Activated CD4-positive, alpha-beta T cell treated with anti-CD3 and anti-CD28 coated beads, Interleukin-2, Interleukin-4, amounts not matched to agents 100 ng/mL and 50 ng/mL, durations not matched to agents 16 hours and 8 hours (primary cell): ENCODE data around the gene BNC2.
"Not testable (repeated sequence)": the region's sequence is repeated elsewhere in the genome, so short reads cannot be mapped to it uniquely, and the experiment has no call there.

ENCODE experiments used
- DNase-seq: peaks from one replicate; pipeline ENCODE4 v3.0.0-alpha.2; 2020; ENCODE audit warnings: low spot score

Gene BNC2, protein sequence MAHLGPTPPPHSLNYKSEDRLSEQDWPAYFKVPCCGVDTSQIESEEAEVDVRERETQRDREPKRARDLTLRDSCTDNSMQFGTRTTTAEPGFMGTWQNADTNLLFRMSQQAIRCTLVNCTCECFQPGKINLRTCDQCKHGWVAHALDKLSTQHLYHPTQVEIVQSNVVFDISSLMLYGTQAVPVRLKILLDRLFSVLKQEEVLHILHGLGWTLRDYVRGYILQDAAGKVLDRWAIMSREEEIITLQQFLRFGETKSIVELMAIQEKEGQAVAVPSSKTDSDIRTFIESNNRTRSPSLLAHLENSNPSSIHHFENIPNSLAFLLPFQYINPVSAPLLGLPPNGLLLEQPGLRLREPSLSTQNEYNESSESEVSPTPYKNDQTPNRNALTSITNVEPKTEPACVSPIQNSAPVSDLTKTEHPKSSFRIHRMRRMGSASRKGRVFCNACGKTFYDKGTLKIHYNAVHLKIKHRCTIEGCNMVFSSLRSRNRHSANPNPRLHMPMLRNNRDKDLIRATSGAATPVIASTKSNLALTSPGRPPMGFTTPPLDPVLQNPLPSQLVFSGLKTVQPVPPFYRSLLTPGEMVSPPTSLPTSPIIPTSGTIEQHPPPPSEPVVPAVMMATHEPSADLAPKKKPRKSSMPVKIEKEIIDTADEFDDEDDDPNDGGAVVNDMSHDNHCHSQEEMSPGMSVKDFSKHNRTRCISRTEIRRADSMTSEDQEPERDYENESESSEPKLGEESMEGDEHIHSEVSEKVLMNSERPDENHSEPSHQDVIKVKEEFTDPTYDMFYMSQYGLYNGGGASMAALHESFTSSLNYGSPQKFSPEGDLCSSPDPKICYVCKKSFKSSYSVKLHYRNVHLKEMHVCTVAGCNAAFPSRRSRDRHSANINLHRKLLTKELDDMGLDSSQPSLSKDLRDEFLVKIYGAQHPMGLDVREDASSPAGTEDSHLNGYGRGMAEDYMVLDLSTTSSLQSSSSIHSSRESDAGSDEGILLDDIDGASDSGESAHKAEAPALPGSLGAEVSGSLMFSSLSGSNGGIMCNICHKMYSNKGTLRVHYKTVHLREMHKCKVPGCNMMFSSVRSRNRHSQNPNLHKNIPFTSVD

DNA sequence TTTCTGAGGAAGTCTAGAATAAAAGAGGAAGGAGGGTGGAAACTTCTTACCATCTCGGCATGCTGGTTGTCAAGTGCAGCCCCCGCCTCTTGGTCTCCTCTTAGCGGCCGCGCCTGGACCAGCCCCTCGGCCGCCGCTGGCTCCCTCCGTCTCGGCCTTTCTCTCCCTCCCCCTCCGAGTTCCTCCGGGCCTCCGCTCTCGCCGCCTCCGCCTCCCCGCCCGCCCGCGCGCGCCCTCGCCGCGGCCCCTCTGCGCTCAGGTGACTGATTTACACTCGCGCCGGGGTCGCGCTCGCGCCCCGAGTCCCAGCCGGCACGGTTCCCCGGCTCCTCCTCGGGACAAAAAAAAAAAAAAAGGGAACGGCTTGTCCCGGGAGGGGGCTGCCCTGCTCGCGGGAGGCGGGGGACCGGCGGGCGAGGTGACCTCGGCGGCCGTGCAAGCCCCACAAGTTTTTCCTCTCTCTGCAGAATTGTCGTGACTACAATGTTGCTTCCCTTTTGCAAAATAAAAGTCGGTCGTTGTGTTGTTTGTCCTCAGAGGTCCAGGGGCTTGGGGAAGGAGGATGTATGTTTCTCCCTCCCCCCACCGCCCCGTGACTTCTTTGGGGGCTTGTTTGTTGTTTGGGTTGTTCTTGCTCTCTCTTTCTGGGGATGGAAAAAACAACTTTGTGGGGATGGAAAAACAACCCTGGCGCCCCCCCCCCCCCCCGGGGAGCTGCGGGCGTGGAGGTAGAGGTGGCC is at the start of gene BNC2:
Gene BNC2, minus strand, starts transcription at position 75 of the 740 bp plus-strand sequence. Its CDS starts 22 bp downstream, at position 53.
- no peak for DNase-seq

DNA sequence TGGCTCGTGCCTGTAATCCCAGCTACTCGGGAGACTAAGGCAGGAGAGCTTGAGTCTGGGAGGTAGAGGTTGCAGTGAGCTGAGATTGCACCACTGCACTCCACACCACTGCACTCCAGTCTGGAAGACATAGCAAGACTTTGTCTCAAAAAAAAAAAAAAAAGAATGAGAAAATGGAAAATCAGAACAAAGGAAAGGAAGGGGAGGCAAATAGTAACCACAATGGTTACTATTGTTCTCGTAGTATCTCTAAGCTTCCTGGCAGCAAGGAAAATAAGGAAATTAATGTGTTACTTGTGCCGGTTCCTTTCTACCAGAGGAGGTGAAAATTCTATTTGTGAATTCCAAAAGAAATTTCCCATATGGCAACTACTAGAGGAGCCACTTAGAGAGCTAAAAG is 48.5 kb upstream of the BNC2 start:
- DNase-seq, result no peak

DNA sequence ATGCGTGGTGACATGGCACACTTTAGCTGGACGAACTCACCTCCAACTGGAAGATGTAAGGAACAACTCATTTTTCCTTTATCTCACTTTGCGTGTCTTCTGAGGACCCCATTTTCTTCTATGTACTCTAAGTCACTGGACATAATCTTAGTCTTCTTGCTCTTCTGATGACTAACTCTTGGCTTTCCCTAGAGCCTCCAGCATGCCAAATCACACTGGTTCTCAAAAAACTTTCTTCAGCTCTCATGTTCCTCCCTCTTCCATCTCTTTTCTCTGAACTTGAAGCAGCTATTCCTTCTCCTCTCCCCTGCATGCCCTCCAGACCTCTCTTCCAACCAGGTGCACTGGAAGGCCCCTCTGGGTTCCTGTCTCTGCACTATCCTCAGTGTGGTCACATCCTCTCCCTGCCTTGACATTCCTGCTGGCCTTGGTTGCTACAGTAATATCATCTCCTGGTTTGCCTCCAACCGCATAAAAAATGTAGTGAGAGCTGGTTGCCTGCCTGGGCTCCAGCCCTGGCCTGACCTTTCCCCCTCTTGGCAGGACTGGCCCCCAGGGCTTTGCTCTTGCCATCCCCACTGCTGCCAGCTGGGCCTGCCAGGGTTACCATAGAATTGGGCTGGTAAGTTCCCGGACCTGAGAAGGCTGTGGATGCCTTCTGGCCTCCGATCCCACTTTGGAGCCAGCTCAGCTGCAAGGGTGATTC is 44.8 kb upstream of the BNC2 start:
- DNase-seq, result no peak

DNA sequence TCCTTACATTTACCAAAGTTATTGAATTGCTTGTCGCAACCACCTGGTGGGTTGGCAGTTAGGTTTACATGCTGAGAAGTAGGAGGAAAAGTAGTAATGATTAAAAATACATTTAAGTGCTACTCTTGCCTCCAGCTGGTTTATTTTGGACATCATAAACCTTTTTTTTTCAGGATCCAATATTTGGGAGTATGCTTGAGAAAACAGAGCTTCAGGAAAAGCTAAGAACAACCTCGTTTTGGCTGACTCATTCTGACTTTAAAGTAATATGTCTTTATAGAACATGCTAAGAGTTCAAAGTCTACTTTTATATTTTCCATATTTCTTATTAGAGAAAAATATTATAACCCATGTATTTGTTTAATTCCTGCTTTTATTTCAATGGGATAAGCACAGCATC is 41.7 kb upstream of the BNC2 start:
- DNase-seq, result no peak

DNA sequence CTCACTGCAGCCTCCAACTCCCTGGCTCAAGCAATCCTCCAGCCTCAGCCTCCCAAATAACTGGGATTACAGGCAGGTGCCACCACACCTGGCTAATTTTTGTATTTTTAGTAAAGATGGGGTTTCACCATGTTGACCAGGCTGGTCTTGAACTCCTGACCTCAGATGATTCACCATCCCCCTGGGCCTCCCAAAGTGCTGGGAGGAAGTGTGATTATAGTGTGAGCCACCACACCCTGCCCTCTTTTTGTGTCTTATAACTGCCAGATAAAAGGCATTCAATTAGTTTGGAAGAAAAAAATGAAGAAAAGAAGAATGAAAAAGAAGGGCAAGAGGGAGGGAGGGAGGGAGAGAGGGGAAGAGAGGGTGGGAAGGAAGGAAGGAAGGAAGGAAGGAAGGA is 37.7 kb upstream of the BNC2 start:
- not testable (repeated sequence) for DNase-seq

DNA sequence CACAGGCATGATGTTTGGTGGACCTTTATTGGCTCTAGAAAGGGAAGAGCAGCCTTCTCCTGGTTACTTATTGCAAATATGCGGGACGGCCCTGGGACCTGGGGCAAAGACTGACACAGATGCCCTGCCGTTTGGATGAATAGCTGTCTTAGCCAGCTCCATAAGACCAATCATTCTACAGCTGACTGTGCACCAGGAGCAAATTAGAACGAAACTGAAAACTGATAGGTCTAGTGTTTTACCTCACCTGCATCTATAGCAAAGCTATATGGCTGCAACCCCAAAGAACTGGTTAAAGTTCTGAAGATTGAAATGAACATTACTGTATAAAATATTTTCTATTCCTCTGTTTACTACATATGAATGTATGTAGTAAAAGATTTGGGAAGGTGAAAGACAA is 34.2 kb upstream of the BNC2 start:
- no peak for DNase-seq

DNA sequence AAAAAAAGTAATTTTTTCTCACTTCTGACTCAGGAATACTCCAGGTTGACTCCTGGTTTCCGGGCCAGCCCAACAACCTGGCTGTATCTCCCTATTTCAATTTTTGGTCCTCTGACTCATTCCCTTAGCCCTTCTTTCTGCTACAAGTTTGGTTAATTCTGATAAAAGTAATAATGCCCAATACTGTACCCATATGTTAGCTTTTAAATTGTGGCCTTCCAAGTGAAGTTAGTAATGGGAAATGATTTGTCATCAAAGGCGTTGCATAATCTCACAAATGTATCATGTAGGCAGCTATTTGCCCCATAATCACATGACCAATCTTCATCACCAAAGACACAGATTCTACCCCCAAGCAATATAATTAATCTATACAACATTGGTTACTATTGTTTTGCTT is 31.1 kb upstream of the BNC2 start:
- DNase-seq, result no peak

DNA sequence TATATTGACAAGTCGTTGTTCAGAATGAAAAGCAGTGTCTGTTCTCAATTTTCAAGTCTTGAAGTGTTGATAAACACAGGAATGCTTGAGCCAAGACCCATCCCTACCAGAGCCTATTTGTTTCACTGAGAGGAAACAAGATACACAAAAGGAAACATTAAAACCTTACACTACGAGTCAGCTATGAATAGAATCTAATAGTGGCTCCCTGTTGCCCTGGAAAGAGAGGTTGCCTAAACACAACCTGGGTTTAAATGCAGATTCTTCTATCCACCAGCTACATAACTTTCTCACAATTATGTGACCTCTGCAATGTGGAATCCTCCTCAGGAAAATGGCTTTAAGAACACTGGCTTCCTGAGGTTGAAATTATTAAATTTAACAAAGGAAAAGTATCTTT is 29.1 kb upstream of the BNC2 start:
- no peak for DNase-seq

DNA sequence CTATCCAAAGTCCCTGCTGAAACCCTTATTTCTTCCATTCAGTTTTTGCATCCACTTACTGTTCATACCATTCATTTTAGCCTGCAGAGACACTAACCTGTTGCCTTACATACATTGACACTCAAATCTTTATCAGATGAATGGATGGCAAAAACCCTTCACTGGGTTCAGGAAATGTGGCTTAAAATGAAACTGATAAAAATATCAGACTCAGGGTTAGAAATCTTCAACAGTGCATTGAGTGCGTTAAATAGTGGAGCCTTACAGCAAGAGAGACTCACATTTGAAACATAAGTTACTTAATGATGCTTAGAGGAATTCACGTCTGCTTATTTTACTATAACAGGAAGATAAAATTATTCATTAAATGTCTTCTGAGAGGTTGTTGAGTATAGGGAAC is 28.0 kb upstream of the BNC2 start:
- no peak for DNase-seq

DNA sequence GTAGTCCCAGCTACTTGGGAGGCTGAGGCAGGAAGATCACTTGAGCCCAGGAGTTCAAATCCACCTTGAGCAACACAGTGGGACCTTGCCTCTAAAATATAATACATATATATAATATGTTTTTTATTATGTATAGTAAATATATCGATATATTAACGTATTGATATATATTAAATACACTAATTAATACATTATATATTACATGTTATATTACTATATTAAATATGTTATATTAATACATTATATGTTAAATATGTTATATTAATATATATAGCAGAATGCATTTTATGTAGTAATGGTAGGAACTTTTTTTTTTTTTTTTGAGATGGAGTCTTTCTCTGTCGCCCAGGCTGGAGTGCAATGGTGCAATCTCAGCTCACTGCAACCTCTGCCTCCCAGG is 18.1 kb upstream of the BNC2 start:
- DNase-seq, result no peak

DNA sequence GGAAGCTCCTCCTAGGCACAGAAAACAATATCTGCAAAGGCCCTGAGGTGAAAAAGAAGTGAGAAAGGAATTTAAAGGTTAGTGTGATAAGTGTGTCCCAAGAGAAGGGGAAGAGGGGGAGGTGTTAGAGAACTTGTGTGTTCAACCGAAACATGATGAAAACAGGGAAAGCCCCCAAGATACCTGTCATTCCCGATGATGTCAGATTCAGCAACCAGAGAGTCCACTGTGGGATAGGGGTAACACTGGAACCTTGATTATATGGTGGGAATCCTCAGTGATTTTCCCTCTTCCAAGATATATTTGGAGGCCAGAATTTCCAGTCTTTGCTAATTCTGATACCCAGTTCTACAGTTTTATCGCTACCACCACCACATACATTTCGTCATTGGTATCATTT is 15.5 kb upstream of the BNC2 start:
- no peak for DNase-seq

DNA sequence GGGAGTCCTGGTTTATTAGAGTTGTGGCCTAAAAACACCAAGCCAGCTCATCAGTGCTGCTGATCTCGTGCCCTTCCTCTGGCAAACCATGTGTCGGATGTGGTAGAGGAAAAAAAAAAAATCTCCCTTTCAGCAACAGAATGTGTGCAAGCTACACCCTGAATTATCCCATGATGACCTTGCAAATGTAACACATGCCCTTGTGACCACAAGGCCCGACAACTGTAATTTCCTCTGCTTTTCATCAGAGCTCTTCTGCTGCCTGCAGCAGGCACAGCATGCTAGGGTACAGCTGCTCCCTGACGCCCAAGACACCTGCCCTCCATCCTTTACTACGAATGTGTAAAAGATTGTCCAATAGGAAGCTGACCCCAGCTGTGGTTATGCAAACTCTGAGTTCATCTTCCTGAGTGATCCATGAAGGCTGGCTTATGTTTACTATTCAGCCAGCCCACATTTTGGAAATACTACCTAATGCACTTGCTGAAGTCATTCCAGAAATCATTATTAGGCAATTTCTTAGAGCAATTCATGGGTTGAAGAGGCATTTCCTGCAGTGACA is 14.6 kb upstream of the BNC2 start:
- no peak for DNase-seq

DNA sequence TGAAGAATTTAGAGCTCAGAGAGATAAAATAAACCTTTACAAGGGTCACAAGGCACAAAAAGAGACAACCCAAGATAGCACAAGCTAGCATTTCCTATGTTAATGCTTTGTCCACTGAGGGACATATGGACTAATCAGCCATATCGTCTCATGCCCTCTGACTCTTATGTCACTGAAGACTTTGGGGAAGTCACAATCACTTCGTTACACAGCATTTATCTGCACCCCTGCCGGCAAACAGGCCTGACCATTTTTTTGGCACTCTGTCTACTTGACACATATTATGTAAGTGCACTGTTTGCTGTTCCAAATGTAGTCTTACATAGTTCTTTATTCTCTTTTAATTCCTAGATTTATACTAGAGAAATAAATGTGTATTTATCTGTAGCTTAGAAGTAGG is 13.9 kb upstream of the BNC2 start:
- no peak for DNase-seq

DNA sequence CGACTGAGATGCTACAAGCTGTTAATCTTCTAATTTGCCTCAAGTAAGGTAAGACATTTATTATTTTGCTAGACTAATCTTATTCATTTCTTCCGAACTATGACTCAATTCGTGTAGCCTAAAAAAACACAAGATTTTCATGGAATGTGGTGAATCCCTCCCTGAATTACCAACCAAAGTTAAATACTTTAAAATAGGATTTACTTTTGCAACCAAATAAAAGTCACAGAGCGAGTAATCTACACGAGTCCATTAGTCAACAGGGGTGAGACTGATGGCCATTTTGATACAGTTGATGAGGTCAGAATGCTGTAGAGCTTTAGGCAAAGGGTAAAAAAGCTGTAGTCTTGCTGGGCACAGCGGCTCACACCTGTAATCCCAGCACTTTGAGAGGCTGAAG is 13.1 kb upstream of the BNC2 start:
- no peak for DNase-seq

DNA sequence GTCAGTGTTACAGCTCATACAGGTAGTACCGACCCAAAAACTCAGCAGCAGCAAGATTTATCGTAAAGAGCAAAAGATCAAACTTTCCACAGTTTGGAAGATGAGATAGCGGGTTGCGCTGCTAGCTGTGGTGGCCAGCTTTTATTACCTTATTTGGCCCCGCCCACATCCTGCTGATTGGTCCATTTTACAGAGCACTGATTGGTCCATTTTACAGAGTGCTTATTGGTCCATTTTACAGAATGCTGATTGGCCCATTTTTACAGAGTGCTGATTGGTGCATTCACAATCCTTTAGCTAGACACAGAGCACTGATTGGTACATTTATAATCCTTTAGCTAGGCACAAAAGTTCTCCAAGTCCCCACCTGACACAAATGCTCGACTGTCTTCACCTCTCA is 12.0 kb upstream of the BNC2 start:
- DNase-seq, result not testable (repeated sequence)

DNA sequence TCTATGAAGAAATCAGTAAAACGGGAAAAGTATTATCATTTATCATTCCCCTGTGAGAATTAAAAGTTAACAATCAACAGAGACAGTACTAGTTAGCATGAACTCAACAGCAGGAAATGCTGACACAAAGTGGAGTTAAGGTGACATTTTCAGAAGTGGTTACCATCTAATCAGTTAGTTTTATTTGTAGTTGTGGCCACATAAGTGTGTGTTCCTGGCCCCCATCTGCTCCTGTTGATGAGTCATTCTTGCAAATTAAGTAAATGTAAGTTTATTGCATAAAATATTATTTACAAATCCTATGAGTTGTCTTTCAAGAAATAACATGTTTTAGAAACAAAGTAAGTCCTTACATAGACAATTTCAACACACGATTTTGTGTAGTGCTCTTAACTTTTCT is 8.9 kb upstream of the BNC2 start:
- DNase-seq, result no peak

DNA sequence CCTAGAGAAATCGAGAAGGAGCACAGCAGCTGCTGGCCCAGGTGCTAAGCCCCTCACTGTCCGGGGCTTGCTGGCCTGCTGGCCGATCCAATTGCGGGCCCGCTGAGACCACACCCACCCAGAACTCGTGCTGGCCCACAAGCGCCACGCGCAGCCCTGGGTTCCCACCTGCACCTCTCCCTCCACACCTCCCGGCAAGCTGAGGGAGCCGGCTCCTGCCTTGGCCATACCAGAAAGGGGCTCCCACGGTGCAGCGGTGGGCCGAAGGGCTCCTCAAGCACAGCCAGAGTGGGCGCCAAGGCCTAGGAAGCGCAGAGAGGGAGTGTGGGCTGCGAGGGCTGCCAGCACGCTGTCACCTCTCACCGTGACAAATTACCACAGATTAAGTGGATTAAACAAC is 6.8 kb upstream of the BNC2 start:
- DNase-seq, result no peak

DNA sequence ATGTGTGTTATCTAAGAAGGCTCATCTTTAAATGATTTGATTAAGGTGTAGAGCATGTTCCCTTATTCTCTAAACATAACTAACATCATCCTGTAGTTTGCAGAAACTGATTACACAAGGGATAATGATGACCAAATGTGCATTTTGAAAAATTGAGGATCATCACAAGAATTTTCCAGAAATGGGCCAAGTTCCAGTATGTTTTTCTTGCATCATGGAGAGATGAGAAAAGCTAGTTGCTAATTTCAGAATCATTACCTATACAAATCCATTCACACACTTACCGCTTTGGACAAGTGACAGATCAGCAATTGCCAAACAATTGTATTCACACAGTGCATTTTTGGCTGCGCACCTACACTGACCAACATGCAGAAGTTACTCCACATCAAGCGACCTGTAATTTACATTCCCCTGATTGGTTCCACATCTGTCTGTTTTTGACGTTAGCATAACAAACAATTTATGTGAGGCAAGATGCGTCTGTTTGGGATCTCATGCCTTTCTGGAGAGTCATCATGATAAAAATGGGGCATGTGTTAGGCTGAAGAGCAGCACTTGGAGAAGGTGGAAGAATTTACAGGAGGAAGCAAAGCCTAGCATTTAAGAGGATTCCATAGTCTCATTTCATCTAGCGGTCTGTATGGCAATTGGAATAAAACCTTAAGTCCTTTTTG is 2.8 kb upstream of the BNC2 start:
- DNase-seq, result no peak

DNA sequence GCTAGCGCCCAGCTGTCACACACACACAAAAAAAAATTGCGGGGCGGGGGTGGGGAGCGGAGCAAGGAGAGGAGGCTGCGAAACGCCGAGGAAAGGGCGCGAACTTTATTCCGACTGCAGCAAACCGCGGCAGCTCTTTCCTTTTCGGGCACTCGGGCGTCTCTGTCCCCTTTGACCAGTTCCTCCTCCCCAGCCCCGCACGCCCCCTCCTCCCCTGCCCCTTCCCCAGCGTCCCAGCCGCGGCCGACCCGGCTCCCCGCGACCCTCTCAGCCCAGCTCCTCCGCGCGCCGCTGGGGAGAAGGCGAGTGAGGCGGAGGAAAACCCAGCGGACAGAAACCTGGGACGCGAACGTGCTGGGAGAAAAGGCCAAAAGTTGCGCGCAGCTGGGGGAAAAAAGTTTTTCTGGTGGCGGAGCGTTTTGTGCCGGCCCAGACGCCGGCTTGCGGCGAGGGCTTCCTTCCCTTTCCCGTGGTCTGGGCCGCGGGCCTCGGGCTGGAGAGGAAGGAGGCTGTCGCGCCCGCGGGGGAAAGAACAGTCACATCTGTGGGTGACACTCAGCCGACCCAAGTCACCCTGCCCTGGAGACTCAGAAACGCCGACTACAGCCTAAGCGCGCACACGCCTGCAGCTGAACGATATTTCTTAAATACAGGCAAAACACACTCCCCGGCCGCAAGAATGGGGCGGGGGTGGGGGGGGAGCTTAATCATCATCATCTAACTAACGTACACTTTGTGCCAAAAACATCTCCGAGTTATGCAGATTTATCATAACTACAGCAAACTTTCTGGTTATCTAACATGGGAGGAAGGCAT is 1.1 kb upstream of the BNC2 start:
- no peak for DNase-seq
